HuH-7 (cell line): ENCODE data around the gene CASZ1.

Source experiments
- DNase-seq: peaks from one replicate; pipeline ENCODE4 v3.0.0; 2011; ENCODE audit warnings: low spot score

The CASZ1 gene

DNA sequence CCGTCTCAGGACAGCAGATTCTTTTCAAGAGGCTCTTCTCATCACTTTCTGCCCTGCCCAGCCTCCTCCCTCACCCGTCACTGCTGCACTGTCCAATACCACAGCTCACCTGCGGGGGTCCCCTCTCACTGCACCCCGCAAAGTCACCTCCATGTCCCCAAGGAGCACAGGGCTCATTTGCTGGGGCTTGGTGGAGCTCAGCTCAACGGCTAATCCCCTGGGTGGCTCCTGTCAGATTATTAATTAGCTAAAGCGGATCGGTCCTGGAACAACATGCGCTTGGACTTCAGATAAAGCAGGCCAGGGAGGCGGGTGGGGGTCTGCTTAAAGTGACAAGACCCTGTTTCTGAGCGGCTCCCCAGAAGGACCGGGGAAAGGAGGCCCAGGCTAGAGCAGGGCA, 43.1 kb downstream of the CASZ1 start:
- no peak for DNase-seq

DNA sequence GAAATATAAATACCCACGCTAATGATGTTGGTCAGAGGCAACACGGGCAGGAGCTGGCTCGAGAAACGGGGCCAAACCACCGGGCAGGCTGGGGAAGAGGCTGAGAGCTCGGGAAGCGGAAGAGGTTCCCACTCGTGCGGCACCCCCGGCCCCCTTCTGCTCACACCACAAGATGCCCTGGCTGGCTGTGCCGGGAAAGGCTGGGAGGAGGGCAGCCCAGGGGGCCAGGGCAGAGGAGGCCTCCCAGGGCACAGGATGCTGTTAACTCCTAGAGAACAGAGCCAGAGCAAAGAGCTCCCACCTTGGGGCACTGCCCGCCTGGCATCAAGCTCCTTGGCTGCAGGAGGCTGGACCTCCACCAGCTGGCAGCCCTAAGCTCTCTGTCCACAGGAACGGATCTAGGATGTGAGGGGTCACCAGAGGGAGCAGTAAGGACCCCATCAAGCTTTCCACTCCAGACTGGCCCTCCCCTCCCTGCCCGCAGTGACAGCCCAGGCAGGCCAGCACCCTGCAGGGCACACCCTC, 44.8 kb downstream of the CASZ1 start:
- no peak for DNase-seq

DNA sequence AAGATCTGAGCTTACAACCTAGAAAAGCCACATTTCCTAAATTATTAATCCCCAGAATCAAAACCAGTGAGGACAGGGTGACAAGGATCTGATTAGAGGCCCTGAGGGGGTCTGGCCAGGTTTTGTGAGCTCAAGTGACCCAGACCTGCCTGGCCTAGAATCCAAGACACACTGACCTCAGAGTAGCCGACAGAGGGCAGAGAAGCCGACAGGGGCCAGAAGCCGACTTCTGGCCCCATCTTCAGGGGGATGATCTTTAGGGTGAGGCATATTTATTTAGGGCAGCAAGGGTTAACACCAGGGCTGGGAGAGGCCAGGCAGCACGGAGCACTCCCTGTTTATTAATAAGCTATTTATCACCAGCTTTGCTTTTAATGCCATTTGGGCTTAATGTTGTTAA, 45.3 kb downstream of the CASZ1 start:
- no peak for DNase-seq

DNA sequence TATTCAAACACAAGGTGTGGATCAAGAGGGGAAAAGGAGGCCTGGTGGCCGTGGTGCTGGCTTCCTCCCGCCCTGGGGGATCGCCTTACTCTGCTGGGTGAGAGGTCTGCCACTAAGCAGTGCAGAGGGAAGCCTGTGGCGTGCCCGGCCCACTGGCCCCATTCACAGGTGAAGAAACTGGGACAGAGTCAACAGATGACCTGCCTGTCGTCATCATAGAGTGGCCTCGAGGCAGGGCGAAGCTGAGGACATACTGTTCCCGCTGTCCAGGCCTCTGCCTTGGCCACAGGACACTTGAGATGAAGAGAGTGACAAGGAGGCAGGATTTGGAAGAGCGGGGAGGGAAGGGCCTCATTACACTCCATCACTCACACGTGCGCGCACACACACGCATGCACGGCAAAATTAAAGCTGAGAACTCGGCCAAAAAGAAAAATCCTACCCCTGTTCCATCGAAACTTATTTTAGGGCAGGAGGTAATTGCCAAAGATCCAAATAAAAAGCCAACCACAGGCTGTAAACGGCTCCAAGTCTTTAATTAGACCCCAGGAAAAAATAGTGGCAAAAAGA, 50.5 kb downstream of the CASZ1 start:
- no peak for DNase-seq

DNA sequence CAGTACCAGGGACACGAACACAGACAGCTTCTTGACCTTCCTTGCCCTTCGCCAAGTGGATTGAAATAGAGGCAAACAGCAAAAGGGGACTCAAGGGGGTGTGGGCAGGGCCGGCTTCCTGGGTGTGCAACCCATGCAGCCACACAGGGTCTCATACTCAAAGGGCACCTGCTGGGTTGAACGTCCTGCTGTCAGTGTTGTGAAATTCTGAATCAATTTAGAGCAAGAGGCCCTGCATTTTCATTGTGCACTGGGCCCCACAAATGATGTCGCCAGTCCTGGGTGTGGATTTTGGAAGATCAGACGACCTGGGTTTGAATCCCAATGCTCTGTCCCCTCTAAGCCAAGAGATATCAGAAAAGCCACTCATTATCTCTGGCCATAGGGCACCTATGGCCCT, 51.1 kb downstream of the CASZ1 start:
- DNase-seq: no peak

DNA sequence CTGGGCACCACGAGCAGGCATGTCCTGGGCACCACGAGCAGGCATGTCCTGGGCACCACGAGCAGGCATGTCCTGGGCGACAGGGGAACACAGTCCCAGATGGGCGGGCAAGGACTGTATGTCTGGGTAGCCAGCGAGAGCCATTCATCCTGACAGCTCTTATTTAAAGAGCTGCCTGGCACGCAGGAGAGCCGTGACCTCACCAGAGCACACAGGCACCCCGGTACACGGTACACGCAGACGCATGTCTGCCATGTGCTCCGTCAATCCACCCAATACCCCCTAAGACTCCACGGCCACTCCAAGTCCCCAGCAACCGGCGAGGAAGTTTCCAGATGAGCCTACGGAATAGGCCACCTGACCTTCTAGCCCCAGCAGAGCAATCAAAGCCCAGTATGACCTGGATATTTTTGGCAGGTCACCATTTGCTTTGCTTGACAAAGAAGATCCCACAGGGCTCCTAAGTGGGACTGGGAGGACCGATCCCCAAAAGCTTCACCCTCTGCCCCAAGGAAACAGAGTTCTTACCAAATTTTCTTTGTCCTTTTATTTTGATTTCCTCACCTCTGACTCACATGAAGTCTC, 51.7 kb downstream of the CASZ1 start:
- no peak for DNase-seq

DNA sequence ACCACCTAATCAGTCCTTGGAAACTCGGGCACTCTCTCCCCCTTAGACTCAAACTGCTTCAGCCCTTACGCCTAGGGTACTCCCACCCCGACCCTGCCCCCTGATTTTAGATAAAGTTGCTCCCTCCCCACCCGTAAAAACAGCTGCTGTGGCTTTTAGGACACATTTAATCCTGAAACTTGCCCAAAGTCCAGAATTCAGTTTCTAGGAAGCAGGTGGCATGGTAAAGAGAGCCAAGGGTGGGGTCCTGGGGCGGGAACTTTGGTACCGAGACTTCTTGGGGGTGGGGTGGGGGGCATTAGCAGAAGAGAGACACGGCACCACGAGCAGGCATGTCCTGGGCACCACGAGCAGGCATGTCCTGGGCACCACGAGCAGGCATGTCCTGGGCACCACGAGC, 52.4 kb downstream of the CASZ1 start:
- DNase-seq: no peak

DNA sequence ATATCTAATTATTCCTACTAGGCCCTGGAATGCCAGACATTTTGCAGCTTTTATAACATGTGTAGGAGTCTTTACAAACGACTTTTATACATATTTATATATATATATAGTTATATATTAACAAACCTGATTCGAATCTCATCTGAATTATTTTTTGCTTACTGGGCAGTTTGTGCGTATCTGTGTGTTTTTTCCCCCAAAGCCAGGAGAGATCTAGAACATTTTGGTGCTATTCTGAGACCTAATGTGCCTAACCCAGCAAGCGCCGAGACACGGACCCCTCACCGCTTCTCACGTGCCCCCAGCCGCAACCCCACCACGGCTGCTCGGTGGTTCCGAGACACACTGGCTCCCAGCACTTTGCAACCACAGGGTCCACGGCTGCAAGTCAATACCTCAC, 54.8 kb downstream of the CASZ1 start:
- DNase-seq: no peak

DNA sequence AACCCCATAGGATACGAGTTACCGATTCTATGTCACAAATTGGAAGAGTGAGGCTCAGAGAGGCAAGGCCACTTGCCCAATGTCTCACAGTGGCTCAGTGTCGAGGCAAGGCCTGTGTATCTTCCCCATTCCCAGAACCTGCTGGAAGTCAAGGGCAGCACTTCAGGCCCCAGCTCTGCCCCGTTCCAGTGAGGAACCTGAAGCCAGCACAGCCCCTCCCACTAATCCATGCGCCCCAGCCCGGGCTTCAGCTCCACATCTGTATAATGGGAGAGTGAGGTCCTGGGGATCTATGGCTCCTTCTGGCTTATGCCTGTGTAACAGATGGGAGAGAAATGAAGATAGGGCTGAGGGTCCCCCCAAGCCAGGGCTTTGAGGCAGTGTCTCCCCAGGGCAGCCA, 56.3 kb downstream of the CASZ1 start:
- no peak for DNase-seq

DNA sequence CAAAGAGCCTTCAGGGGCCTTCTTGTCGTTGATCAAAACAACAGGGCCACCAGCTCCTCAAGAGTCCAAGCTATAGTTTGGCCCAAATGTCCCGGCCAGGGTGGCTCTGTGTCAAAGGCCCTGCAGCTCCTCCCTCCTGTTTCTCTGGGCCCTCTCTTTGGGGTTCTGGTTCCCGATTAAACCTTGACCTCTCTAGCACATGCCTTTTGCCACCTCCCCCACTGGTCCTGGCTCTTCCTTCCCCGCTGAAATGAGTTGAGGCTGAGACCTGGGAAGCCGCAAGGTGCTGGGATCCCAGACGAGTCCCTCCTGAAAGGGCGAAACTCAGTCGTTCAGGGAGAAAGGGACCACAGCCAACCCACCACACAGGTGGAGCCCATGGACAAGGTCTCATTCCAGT, 56.9 kb downstream of the CASZ1 start:
- DNase-seq: no peak

DNA sequence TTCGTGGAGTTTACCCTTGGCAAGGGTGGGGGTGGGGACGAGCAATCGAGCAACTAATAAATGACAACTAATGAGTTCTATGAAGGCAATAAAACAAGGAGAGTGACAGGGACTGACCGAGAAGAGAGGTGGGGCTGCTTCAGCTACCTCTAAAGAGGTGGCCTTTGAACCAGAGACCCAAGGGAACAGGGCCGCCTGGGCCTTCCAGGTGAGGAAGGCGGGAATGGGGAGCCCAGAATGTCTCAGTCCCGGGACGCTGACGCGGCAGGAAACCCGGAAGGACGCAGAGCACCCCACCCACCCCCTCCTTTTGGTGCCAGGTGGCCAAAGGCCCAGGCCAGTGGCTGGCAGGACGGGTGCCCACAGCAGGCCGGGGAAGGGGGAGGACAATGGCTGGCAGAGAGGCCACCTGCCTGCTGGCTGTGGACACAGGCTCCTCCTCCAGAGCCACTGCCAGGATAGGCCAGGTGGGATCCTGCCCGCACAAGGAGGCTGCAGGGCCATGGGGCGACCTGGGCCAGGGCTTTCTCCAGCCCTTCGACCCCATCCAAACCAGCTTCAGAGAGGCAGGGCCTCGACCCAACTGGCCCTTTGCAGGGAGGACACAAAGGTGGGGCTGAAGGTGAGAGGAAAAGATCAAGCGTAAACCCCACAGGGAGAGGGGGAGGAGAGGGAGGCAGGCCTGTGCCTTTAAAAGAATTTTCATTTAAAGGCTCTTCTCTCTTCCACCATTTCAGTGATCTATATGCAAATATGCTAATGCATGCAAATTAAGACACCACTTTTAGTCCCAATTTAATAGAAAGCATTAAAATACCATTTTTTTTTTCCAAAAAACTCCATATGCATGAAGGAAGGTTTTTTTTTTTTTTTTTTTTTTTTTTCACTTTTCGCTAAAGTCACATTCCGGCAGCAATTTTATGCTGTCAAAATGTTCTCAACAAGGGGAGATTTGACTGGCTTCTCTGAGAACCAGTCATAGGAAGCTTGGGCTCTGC, 58.1 kb downstream of the CASZ1 start:
- DNase-seq: no peak

DNA sequence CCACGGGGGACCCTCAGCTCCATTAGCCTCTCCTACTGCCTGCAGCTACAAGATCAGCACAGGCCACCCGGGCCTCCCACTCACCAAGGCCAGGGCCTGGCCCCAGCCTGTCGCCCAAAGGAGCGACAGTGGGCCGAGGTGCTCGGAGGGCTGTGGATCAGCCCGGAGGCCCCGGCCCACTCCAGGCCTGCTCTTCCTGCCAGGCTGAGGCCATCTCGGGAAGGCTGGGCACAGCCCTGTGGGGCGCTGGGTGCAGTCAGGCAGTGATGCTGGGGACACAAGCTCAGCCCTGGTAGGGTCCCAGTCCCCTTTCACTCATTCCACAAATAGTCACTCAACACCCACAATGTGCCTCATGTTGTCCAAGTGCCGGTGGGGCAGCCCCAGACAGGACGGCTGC, 58.8 kb downstream of the CASZ1 start:
- no peak for DNase-seq

DNA sequence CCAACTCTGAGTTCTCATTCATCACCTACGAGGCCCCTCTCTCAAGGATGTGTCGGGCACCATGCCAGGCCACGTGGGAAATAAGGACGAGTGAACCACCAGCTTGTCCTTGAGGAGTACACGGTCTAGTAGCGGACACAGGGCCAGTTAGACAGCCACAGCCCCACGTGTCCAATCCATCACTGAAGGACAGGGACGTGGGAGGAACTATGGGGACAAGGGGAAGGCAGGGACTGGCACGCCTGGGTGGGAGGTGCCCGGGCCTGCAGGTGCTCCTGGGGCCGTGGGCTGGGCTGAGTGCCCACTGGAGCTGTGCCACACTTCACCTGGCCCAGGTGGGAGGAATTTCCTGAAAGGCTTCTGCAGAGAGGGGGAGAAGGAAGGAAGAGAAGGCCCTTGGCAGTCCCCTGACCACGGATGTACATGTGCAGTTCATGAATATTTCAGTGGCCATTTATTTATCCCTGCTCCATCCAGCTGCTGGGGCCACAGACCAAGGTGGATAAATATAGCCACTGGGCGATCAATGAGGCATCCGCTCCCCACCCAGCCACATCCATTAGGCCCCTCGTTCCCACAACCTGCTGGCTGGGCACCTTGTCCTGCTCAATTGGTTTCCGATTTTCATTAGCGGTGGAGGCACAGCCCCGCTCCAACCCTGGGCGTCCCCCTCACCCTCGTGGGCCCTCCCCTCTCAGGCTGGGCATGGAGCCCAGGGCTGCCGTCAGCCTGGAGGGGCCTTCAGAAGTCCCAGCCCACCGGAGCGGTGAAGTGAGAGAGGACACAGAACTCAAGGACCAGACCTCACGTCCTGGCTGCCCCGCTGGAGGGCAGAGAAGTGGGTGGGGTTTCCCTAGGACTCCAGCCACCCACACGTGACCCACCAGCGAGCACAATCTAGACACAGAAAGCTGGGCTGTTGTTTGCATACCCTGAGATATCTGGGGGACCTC, 59.5 kb downstream of the CASZ1 start:
- DNase-seq: no peak

DNA sequence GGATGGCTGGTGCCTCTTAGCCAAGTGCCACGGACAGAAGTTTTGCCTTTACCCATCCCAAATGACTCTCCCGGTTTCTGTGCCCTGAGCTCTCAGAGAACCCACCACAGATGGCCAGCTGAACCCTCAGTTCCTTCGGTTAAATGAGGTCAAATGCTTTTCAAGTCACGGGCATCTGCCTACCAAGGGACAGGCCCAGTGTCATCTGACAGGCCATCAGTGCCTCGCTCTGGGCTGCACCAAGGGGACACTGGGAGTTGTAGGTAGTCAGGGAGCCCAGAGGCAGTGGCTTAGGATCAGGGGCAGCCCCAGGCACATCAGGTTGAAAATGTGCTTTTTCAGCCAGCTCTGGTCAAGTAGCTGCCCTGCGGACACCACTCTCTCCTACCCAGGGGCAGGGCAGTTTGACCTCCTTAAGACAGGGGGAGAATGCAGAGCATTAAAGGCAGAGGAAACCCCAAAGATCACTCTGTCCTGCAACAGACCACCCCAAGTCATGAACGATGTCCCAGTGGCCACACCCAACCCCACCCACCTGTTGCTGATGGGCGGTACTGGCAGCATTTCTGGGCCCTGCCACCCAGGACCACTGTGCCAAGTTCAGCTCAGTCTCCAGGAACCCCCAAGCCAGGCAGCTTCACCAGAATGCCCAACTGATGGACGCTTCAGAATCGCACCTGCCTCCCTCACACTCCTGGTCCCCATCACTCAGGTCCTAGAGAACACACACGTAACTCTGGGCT, 60.7 kb downstream of the CASZ1 start:
- DNase-seq: no peak

DNA sequence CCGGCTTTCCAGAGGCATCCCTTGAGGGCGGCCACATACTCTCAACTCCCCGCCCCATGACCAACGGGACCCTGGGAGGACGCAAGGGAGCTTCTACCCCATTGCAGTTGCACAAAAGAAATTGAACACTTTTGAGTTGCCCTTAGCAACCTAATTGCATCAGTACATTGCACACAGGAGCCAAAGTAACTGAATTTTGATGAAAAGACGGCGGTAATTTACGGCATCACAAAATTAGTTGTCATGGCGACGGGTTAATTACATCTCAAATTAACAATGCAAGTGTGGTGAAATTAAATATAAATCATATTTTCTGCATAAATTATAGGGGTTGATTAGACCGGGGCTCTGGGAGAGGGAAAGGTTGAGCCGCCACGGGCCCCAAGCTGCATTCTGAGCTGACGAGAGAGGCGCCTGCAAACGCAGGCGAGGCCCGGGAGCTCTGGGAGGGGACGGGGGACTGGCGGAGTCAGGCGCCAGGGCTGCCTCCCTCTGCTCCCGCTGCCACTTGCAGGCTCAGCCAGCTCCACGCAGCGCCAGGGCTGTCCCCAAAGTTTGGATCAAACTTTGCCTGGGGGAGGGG, 61.4 kb downstream of the CASZ1 start:
- no peak for DNase-seq

DNA sequence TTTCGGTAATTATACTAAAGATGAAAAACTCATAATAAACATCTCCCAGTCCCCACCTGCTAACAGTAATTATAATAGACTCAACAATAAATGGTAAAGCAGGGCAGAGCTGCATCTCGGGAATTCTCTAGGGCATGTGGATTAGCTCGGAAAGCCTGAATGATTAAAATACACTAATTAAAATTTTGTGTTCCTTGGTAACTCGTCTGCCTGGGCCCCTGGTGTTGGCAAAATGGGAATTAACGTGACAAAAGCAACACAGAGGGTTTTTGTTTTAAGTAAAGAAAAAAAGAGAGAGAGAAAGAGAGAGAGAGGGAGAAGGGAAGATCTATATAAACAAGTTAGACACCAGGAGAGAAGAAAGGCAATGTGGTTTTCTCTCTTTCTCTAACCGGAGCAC, 62.1 kb downstream of the CASZ1 start:
- no peak for DNase-seq

DNA sequence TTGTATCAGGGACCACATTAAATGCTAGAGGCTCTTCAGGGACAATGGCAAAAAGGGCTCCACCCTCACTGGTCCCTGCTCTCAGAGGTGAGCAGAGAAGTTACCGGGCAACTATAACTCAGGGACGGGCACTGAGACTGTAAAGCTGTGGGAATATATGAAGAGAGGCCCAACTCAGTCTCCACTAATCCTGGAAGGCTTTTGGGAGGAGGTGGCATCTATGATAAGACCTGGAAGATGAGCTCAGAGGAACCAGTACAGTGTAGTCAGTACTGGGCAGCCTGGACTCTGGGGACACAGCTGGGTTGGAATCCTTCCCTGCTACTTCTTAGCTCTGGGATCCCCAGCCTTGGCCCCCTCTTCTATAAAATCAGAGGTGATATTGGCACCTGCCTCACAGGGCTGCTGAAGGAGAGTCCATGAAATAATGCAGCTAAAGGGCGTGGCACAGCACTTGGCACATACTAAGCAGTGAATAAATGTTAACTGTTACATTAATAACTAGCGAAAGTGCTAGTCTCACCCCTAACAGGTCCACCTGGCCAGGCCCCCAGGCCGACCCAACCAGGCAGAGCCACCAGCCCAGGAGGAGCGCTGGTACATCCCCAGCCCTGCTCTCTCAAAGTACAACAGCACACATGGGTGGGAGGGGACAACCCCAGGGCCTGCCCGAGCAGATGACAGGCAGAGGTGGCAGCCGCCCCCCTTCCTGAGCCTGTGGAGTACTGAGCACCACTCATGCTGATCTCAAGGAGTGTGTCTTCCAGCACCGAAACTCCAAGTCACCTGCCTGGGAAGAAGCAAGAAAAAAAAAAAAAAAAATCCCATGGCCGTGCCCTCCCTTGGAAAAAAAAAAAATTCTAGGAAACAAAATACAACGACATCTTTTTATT, 62.7 kb downstream of the CASZ1 start:
- DNase-seq: no peak

DNA sequence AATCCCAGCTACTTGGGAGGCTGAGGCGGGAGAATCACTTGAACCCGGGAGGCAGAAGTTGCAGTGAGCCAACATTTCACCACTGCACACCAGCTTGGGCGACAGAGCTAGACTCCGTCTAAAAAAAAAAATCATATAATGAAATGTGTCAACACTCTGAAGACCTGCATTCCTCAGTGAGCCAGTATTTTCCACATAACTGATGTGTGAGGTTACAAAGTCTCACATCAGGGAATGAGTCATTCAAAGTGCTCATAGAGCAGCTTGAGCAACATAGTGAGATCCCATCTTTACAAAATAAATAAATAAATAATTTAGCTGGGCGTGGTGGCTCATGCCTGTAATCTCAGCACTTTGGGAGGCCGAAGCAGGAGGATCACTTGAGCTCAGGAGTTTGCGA, 65.5 kb downstream of the CASZ1 start:
- DNase-seq: peak; percentile 67

DNA sequence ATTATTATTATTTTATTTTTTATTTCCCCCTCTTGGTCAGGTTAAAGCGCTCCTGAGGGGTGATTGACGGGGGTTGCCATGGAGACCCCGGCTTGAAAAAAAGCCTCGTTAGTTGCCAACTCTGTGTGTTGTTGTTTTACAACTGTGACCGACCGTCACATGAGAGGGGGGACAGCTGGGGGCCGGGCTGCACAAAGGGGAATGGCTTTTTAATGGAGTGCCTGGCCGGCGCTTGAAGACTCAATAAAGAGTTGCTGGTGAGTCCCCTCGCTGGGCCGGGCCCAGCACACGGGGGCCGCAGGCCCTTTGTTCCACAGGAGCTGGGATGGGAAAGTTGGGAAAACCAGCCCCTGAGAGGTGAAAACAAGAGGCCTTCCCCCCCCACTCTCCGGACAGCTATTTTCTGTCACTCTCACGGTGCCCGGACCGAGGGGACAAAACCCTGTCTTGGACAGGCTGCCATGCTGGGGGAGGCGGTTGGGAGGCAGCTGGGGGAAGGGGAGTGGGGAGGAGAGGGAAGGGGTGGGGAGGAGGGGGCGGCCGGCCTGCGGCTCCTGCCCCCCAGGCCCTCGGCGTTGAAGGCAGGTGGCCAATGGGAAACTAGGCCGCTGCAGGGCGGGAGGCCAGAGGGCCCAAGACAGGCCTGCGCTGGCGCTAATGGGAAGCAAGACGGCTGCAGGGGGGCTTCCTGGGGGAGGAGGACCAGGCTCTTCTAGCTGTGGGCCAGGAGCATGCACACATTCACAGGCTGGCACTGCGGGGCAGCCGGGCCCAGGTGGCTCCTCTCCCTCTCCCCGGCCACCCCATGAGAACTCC, 67.6 kb downstream of the CASZ1 start:
- no peak for DNase-seq
